Neuron (in vitro differentiated cells): ENCODE measurements around the gene FOXK1.
"Not testable (repeated sequence)": the region's sequence is repeated elsewhere in the genome, so short reads cannot be mapped to it uniquely, and the experiment has no call there.

Experiments used
- H2AFZ ChIP-seq: one replicate; pipeline ENCODE4 v1.6.1; 2013; ENCODE audit warnings: low read depth, mild to moderate bottlenecking, inconsistent platforms, low read length, moderate library complexity
- H3K27me3 ChIP-seq: one replicate; pipeline ENCODE4 v1.6.1; 2013; ENCODE audit warnings: low read length; ENCODE audit not compliant: insufficient read depth
- H3K36me3 ChIP-seq: one replicate; pipeline ENCODE4 v1.6.1; 2013; ENCODE audit warnings: low read length; ENCODE audit not compliant: insufficient read depth
- H3K4me1 ChIP-seq: one replicate; pipeline ENCODE4 v1.6.1; 2013; ENCODE audit warnings: low read length; ENCODE audit not compliant: insufficient read depth
- H3K4me3 ChIP-seq: 2 replicates; pipeline ENCODE4 v1.5.1; 2013; ENCODE audit warnings: mild to moderate bottlenecking, low read length, moderate library complexity
- H3K9me3 ChIP-seq: one replicate; pipeline ENCODE4 v1.6.1; 2013; ENCODE audit warnings: low read length

Gene FOXK1

DNA sequence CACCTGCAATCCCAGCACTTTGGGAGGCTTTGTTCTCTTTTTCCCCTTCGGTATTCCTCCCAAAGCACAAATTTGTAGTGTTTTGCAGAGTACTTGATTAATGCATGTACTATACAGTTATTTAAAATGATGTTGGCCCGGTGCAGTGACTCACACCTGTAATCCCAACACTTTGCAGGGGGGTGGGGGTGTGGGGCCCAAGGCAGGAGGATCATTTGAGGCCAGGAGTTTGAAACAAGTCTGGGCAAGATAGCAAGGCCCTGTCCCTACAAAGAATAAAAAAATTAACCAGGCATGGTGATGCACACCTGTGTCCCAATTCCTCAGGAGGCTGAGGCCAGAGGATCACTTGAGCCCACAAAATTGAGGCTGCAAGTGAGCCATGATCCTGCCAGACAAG is 26.8 kb upstream of the FOXK1 start:
- Histone ChIP-seq H3K36me3 (no peaks in the 10 kb centered on the region), H3K4me1 (peaks cover 38% of the 10 kb centered on the region), H3K4me3 (no peak overlapping the region), H3K27me3 (no peaks in the 10 kb centered on the region), H2AFZ (no peak overlapping the region), H3K9me3 (peaks cover 6% of the 10 kb centered on the region)

DNA sequence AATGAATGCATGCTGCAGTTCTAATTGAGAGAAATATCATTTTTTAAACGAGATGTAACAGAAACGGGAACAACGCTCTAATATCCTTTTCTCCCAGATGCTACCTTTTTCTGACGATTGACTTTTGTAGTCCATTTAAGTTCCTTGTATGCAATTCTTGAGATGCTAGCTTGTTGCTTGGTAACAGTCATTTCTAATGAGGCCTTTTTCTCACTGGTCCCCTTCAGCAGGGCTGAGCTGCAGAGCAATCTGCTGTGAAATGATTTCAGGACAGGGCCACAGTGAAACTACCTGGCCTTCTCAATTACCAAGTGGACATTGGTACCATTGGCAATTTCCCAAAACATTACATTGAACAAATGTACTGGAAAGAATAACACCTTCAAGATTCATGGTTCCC is 26.2 kb upstream of the FOXK1 start:
- Histone ChIP-seq H3K27me3 (no peaks in the 10 kb centered on the region), H3K36me3 (no peaks in the 10 kb centered on the region), H3K4me3 (no peak overlapping the region), H3K4me1 (peaks cover 35% of the 10 kb centered on the region), H2AFZ (peak overlapping the region; percentile 23), H3K9me3 (peaks cover 6% of the 10 kb centered on the region)

DNA sequence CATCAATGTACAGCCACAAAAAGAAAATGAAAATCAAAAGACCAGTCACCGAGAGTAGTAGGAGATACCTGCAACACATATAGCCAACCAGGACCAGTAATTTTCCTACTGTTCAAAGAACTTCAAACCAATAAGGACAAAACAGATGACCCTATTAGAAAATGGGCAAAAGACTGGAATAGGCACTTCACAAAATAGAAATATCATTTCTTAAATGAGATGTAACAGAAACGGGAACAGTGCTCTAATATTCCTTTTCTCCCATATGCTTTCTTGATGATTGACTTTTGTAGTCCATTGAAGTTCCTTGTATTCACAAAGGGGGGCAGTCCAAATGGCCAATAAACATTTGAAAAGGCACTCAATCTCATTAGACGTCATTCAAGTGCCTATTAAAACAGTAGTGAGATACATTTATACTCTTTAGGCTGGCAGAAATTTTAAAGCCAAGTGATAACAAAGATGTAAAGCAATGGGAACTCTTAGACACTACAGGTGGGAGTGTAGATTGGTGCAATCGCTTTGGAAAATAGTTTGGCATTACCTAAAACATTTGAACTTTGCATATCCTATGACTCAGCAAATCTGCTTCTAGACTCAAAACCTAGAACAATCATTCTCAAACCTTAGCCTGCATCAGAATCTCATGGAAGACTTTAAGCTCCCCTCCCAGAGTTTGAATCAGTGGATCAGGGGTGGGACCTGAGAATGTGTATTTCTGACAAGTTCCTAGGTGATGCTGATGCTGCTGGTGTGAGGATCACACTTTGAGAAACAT is 24.3 kb upstream of the FOXK1 start:
- Histone ChIP-seq H3K36me3 (no peaks in the 10 kb centered on the region), H2AFZ (no peak overlapping the region), H3K9me3 (peaks cover 6% of the 10 kb centered on the region), H3K4me3 (no peak overlapping the region), H3K27me3 (no peaks in the 10 kb centered on the region), H3K4me1 (peaks cover 25% of the 10 kb centered on the region)

DNA sequence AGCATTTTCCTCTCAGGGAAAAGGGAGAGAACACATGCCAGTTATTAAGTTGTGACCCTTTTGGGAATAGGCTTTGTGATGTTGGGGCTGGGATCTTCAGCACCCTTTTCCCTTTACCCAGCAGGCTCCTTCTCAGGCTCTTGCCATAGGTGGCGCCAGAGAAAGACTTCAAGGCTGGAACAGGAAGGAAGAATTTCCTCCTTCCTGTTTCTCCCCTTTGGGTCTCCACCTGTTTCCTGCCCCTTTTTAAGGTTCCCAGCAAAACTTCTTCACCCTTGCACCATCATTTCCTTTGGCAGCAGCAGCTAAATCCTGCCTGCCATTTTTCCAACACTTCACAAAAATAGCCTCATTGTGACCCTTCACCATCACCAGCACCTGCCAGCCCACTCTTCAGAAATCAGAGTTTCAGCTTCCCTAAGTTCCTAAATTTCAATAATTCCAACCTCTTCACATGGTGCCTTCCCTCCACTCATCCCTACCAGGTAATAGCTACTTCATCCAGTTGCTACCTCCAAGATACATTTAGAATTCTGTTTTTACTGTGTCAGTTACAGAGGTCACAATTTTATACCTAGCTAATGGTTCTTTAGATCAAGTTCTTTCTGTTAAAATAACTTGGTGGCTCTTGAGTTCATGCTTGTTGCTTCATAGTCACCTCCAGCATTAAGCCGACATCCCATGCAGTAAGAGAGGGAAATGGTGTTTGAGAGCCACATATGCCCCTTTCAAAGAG is 22.4 kb upstream of the FOXK1 start:
- H3K4me3 ChIP-seq = no peak overlapping the region
- H3K9me3 ChIP-seq = peaks cover 6% of the 10 kb centered on the region
- H3K4me1 ChIP-seq = peaks cover 23% of the 10 kb centered on the region
- H3K36me3 ChIP-seq = no peaks in the 10 kb centered on the region
- no peaks in the 10 kb centered on the region for H3K27me3 ChIP-seq
- H2AFZ ChIP-seq = no peak overlapping the region

DNA sequence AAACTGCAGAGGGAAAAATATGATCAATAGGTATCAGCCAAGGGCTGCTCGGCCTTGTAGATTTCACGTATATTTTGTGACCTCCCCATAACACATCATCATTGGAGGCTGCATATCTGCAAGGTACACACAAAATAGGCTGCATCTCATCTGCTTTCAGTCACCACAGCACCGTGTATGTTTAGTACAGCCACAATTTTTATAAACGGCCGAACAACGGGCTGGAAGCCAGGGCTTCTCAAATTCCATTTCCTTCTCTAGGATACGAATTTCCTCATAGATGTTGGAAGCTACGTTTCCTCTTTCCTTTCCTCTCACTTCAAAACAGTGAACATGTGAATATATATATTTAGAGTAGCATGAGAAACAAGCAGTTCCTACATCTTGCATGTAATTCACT is 20.2 kb upstream of the FOXK1 start:
- H3K27me3 ChIP-seq = no peaks in the 10 kb centered on the region
- H3K4me1 ChIP-seq = peaks cover 6% of the 10 kb centered on the region
- no peak overlapping the region for H2AFZ ChIP-seq
- H3K36me3 ChIP-seq = no peaks in the 10 kb centered on the region
- H3K4me3 ChIP-seq = no peak overlapping the region
- peaks cover 6% of the 10 kb centered on the region for H3K9me3 ChIP-seq

DNA sequence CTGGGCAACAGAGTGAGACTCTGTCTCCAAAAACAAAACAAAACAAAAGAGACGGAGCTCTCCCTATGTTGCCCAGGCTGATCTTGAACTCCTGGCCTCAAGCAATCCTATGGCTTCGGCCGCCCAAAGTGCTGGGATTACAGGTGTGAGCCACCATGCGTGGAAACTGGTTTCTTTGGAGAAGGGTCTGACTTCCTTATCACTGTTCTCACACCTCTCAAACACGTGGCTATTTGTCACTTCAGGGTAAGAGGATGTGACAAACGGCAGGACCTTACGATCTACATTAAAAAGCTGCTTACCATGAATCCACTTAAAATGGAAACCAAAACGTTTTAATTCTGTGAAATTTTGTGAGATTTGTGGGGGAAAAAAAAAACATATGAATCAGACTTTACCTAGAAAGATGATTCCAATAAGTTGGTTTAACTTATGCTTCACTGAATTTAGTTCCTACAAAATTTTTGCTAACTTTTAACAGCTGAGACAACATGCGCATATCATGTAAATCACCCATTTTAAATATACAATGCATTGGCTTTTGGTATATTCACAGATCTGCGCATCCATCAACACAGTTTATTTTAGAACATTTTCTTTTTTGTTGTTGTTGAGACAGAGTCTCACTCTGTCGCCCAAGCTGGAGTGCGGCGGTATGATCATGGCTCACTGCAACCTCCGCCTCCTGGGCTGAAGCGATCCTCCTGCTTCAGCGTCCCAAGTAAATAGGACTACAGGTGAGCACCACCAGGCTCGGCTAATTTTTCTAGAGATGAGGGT is 18.7 kb upstream of the FOXK1 start:
- peaks cover 6% of the 10 kb centered on the region for H3K9me3 ChIP-seq
- no peaks in the 10 kb centered on the region for H3K36me3 ChIP-seq
- H3K27me3 ChIP-seq = no peaks in the 10 kb centered on the region
- peaks cover 6% of the 10 kb centered on the region for H3K4me1 ChIP-seq
- H2AFZ ChIP-seq = no peak overlapping the region
- H3K4me3 ChIP-seq = no peak overlapping the region

DNA sequence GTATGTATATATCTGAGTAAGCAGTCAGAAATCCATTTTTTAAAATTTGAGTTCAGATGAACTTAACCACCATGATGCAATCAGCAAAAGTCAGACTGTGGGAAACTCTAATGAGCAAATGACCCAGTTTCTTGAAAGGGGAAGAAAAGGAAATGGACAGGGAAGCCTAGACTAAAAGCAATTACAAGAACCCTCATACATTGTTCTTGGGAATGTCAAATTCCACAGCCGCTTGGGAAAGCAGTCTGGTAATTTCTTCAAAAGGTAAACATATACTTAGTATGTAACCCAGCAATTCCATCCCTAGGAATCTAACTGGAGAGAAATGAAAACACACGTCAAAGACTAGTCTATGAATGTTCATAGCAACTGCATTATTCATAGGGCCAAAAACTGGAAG is 16.4 kb upstream of the FOXK1 start:
- peak overlapping the region; percentile 45 for H2AFZ ChIP-seq
- no peaks in the 10 kb centered on the region for H3K9me3 ChIP-seq
- H3K27me3 ChIP-seq = no peaks in the 10 kb centered on the region
- H3K4me1 ChIP-seq = peaks cover 6% of the 10 kb centered on the region
- H3K36me3 ChIP-seq = no peaks in the 10 kb centered on the region
- H3K4me3 ChIP-seq = no peak overlapping the region

DNA sequence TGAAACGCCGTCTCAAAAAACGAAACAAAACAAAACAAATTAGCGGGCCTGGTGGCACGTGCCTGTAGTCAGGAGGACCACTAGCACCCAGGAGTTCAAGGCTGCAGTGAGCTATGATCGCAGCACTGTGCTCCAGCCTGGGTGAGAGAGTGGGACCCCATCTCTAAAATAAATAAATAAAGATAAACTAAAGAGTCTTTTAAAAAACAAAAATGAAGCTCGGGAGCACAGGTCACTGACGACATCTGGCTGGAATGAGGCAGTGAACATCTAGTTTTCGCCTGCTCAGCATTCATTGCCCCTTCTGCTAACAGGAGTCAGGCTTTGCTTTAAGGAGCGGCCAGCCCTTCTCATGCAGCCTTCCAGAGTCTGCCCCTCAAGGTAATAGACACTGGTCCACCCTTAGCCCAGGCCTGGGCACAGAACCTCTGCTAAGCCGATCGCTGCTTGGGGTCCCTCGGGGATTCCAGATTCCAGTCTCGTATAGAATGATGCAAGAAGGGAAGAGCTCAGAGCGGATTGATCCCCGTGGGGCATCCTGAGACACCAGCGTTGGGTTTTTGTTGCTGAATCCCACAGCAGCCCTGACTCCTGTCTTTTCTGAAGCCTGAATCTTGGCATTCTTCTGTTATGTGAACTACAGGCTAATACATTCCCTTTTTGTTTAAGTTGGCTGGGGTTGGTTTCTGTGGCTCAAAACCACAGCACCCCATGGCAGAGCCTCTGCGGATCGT is 14.2 kb upstream of the FOXK1 start:
- no peak overlapping the region for H3K4me3 ChIP-seq
- H3K4me1 ChIP-seq = no peaks in the 10 kb centered on the region
- no peaks in the 10 kb centered on the region for H3K27me3 ChIP-seq
- H2AFZ ChIP-seq = no peak overlapping the region
- H3K36me3 ChIP-seq = no peaks in the 10 kb centered on the region
- peaks cover 3% of the 10 kb centered on the region for H3K9me3 ChIP-seq

DNA sequence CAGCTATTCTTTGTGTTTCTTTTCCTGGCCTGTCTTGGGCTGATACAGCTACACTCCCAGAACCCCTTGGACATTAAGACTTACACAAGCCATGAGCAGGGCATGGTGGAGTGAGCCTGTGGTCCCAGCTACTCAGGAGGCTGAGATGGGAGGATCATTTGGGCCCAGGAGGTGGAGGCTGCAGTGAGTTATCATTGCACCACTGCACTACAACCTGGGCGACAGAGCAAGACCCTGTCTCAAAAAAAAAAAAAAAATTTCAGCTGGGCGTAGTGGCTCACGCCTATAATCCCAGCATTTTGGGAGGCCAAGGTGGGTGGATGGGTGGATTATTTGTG is 13.6 kb upstream of the FOXK1 start:
- Histone ChIP-seq H3K36me3 (no peaks in the 10 kb centered on the region), H2AFZ (no peak overlapping the region), H3K4me1 (no peaks in the 10 kb centered on the region), H3K4me3 (no peak overlapping the region), H3K9me3 (peaks cover 3% of the 10 kb centered on the region), H3K27me3 (no peaks in the 10 kb centered on the region)

DNA sequence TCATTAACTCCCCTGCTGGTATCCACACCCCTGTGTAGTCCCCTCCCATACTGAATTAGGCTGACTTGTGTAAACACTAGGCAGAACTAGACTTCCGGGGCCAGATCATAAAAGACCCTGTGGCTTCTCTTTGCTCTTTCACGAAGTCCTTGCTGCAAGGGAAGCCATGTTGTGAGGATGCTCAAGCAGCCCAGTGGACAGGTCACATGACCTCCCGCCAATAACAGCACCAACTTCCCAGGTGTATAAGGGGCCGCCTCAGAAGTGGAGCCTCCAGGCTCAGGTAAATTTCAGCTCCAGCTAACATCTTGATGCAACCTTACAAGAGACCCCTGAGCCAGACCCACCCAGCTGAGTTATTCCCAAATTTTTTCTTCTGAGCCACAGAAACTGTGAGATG is 11.3 kb upstream of the FOXK1 start:
- H3K36me3 ChIP-seq = no peaks in the 10 kb centered on the region
- H2AFZ ChIP-seq = no peak overlapping the region
- H3K4me1 ChIP-seq = no peaks in the 10 kb centered on the region
- H3K4me3 ChIP-seq = no peak overlapping the region
- peaks cover 7% of the 10 kb centered on the region for H3K9me3 ChIP-seq
- H3K27me3 ChIP-seq = no peaks in the 10 kb centered on the region

DNA sequence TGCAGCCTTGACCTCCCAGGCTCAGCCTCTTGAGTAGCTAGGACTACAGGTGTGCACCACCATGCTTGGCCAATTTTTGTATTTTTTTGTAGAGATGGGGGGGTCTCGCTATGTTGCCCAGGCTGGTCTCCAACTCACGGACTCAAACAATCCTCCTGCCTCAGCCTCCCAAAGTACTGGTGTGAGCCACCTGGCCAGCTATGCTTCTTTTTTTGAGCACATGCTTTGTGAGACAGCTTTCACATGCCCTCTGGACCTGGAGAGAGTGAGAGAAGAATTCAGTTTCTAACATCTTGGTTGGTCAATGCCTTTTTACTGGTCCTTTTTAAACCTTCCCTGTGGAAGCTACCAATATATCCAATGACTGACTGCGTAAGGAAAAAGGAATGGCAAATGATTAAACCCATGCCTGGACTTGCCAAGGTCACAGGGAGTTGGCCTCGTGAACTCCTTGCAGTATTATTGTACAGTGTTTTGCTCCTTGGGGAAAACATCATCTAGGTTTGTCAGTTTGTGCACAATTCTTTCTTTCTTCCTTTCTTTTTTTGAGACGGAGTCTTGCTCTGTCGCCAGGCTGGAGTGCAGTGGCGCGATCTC is 6.2 kb upstream of the FOXK1 start:
- Histone ChIP-seq H3K36me3 (no peaks in the 10 kb centered on the region), H3K9me3 (peaks cover 7% of the 10 kb centered on the region), H3K27me3 (no peaks in the 10 kb centered on the region), H2AFZ (no peak overlapping the region), H3K4me1 (no peaks in the 10 kb centered on the region), H3K4me3 (no peak overlapping the region)

DNA sequence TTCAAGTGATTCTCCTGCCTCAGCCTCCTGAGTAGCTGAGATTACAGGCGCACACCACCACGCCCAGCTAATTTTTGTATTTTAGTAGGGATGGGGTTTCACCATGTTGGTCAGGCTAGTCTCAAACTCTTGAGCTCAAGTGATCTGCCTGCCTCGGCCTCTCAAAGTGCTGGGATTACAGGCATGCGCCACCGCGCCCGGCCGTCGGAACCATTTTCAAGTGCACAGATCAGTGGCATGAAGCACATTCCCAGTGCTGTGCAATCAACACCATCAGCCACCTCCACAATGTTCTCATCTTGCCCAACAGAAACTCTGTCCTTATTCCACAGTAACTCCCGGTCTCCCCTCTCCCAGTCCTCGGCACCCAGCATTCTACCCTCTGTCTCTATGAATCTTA is 4.6 kb upstream of the FOXK1 start:
- H3K9me3 ChIP-seq, H3K36me3 ChIP-seq, H3K27me3 ChIP-seq, H3K4me1 ChIP-seq, H2AFZ ChIP-seq, H3K4me3 ChIP-seq: not testable (repeated sequence)
